ENCODE data around the gene NUP85.
"Not testable (repeated sequence)": the region's sequence is repeated elsewhere in the genome, so short reads cannot be mapped to it uniquely, and the experiment has no call there.

NUP85 gene

GRCh38 chr17:75269844-75270217 lies 64.4 kb downstream of the NUP85 start:
- DNase-seq (ENCODE audit: low read depth, low spot score) = no peak

GRCh38 chr17:75270218-75270965 lies 64.9 kb downstream of the NUP85 start:
- no peak for DNase-seq (ENCODE audit: low read depth, low spot score)

- DNase-seq (ENCODE audit: low read depth, low spot score) = no peak
Observed at GRCh38 chr17:75270966-75271232, 65.4 kb downstream of the NUP85 start, which contains the start of gene MIF4GD. Gene MIF4GD (minus strand): TSS chr17:75271231. CDS start chr17:75270195, 1,036 bp downstream.

- DNase-seq (ENCODE audit: low read depth, low spot score) = peak; percentile 76
Observed at GRCh38 chr17:75271233-75271954, 65.9 kb downstream of the NUP85 start.

GRCh38 chr17:75271955-75272847 lies 66.7 kb downstream of the NUP85 start:
- DNase-seq (ENCODE audit: low read depth, low spot score) = no peak

DNA sequence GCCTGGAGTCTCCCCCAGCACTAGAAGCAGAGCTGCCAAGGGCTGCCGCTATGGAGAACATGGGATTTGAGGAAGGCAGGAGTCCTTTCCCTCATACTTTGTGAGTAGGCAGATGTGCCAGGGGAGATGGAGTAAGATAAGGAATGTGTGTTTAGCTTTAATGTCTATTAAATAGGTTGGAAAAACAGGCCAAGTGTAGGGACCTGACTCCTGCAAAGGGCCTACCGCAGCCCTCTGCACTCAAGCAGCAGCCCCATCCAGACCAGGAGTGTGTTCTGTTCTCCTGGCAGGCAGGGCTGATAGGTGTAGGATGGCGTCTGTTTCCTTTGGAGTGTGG lies 67.3 kb downstream of the NUP85 start:
- DNase-seq (ENCODE audit: low read depth, low spot score) = no peak

DNA sequence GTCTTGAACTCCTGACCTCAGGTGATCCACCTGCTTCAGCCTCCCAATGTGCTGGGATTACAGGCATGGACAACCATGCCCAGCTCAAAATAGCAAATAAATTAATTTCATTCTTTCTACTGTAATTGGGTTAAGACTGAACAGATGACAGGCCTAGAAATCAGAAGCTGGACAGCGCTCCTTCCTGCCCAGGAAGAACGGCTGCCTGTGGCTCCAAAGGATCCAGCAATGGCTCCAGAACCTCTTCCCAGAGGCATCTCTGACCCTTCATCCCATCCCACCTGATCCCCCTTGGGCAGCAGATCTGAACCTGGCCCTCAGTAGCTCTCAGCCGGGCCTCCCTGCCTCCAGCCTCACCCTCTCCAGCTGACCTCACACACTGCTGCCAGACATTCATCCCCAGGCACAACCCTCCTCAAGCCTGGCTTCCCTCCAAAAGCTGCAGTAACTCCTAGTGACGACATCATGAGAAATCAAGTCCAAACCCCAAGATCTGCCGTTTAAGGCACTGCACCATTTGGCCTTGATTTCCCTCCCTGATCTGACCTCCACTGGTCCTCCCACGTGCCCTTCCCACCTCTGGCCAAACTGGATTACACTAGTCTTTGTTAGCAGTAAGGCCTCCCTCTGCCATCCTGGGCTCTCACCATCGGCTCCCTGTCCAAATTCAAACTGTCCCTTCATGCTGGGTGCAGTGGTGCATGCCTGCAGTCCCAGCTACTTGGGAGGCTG lies 68.7 kb downstream of the NUP85 start:
- DNase-seq (ENCODE audit: low read depth, low spot score) = no peak

- DNase-seq (ENCODE audit: low read depth, low spot score) = no peak
Observed at GRCh38 chr17:75277664-75278071, 72.2 kb downstream of the NUP85 start.

DNA sequence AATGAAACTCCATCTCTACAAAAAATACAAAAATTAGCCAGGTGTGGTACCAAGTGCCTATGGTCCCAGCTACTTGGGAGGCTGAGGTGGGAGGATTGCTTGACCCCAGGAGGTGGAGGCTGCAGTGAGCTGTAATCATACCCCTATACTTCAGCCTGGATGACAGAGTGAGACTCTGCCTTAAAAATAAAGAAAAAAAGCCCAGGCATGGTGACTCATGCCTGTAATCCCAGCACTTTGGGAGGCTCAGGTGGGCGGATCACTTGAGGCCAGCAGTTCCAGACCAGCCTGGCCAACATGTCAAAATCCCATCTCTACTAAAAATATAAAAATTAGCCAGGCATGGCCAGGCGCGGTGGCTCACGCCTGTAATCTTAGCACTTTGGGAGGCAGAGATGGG lies 74.7 kb downstream of the NUP85 start:
- not testable (repeated sequence) for DNase-seq (ENCODE audit: low read depth, low spot score)

GRCh38 chr17:75285123-75285522 lies 79.6 kb downstream of the NUP85 start:
- no peak for DNase-seq (ENCODE audit: low read depth, low spot score)

Data from activated CD4-positive, CD25-positive, alpha-beta regulatory T cell treated with anti-CD3 and anti-CD28 coated beads, Interleukin-2, amount 50 U/mL, for 16 hours (primary cell).